Measurements from ENCODE around the gene LGALS1. TPM values are rescaled to one million over a fixed set of nuclear protein-coding genes. Genes with fewer than 3 reads are reported as not detected.
A peak's percentile ranks its signal among the peaks of the same experiment; 100 is the strongest.
"Not testable (repeated sequence)": the region's sequence is repeated elsewhere in the genome, so short reads cannot be mapped to it uniquely, and the experiment has no call there.

LGALS1 gene
- total RNA-seq, 1 experiment from 2014 or later: 3.2 TPM

DNA sequence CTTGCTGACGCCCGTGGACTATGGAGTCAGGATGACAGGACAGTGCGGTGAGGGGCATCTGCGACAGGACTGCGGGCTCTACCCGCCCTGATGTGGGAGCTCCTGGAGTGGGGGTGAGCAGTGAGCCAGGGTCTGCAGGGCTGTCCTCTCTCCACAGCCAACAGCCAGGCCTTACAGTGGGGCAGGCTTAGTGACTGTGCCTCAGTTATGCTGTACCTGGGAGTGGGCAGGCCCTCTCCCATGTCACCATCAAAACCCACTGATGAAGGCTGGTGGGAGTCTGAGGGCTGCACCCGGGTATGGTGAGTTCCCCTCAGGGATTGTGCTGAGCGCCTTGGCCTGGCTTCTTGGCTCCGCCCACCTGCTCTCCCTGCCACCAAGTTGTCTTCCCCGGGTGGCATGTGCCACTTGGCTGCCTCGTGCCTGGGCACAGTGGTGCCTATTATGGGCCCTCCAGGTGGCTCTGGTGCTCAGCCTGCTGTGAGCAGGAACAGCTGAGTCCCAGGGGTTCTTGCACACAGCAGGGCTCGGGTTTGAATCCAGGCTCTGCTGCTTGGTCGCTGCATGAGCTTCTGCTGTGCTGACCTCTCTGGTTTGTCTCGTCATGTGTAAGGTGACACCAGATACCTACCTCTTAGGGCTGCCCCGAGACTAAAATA, 17.3 kb downstream of the LGALS1 start:
- H3K4me1 ChIP-seq: peaks cover 5% of the 10 kb centered on the region; the same call in 1 of the 2 replicates
- ChIA-PET CTCF (no interaction called here), POLR2A (no interaction called here)
- Mint-ChIP-seq H3K27ac (ENCODE audit: unreplicated experiment) (no peak overlapping the region), H3K4me3 (ENCODE audit: unreplicated experiment) (no peak overlapping the region), H3K27me3 (ENCODE audit: insufficient read depth, unreplicated experiment) (no peaks in the 10 kb centered on the region), H3K36me3 (ENCODE audit: insufficient read depth, unreplicated experiment) (peaks cover 16% of the 10 kb centered on the region), H3K4me1 (ENCODE audit: low read depth, unreplicated experiment) (peaks cover 13% of the 10 kb centered on the region), H3K9me3 (ENCODE audit: unreplicated experiment) (no peaks in the 10 kb centered on the region)
- intact Hi-C loops (cut with micrococcal nuclease; ENCODE audit: unreplicated experiment): no loop called here
- DNase-seq: no peak
- peaks cover 4% of the 10 kb centered on the region; the same call in 1 of the 2 replicates for H3K36me3 ChIP-seq (ENCODE audit: control insufficient read depth, insufficient read depth, low read length)
- BruUV-seq (replicated peaks): no TSS peak
- no peaks in the 10 kb centered on the region for H3K9me3 ChIP-seq
- TF ChIP-seq, protein P1, sequence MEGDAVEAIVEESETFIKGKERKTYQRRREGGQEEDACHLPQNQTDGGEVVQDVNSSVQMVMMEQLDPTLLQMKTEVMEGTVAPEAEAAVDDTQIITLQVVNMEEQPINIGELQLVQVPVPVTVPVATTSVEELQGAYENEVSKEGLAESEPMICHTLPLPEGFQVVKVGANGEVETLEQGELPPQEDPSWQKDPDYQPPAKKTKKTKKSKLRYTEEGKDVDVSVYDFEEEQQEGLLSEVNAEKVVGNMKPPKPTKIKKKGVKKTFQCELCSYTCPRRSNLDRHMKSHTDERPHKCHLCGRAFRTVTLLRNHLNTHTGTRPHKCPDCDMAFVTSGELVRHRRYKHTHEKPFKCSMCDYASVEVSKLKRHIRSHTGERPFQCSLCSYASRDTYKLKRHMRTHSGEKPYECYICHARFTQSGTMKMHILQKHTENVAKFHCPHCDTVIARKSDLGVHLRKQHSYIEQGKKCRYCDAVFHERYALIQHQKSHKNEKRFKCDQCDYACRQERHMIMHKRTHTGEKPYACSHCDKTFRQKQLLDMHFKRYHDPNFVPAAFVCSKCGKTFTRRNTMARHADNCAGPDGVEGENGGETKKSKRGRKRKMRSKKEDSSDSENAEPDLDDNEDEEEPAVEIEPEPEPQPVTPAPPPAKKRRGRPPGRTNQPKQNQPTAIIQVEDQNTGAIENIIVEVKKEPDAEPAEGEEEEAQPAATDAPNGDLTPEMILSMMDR (IDR thresholded peaks at IDR 0.05; ENCODE audit: insufficient read depth in 1 of 2, low read depth in 1 of 2, low read length in 1 of 2, severe bottlenecking in 1 of 2, unreplicated experiment in 1 of 2): no peak
- no peaks in the 10 kb centered on the region for H3K27me3 ChIP-seq (replicated peaks; ENCODE audit: control insufficient read depth, insufficient read depth, low read length)
- no peak overlapping the region for H3K4me3 ChIP-seq (ENCODE audit: low read depth, low read length)

DNA sequence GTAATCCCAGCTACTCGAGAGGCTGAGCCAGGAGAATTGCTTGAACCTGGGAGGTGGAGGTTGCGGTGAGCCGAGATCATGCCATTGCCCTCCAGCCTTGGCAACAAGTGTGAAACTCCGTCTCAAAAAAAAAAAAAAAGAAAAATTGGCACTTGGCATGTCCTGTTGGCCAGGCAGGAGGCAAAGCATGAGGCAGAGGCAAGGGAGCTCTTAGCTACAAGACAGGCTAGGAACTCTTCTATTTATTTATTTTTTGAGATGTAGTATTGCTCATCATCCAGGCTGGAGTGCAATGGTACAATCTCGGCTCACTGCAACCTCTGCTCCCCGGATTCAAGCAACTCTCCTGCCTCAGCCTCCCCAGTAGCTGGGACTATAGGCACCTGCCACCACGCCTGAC, 18.7 kb downstream of the LGALS1 start:
- DNase-seq; H3K36me3 Mint-ChIP-seq (ENCODE audit: insufficient read depth, unreplicated experiment); H3K27me3 Mint-ChIP-seq (ENCODE audit: insufficient read depth, unreplicated experiment); BruUV-seq (replicated peaks); H3K27me3 ChIP-seq (replicated peaks; ENCODE audit: control insufficient read depth, insufficient read depth, low read length); H3K9me3 Mint-ChIP-seq (ENCODE audit: unreplicated experiment); H3K36me3 ChIP-seq (ENCODE audit: control insufficient read depth, insufficient read depth, low read length); H3K27ac Mint-ChIP-seq (ENCODE audit: unreplicated experiment); H3K4me3 Mint-ChIP-seq (ENCODE audit: unreplicated experiment); H3K4me3 ChIP-seq (ENCODE audit: low read depth, low read length); H3K4me1 ChIP-seq; intact Hi-C loops (cut with micrococcal nuclease; ENCODE audit: unreplicated experiment); H3K9me3 ChIP-seq: not testable (repeated sequence)
- peaks cover 13% of the 10 kb centered on the region for H3K4me1 Mint-ChIP-seq (ENCODE audit: low read depth, unreplicated experiment)
- POLR2A ChIA-PET: interaction anchor here (0.6 kb wide), 1 partner anchor 56 kb away, joined by 3 read pairs; no protein-coding TSS in a partner anchor
- CTCF ChIA-PET: interaction anchor here (2.8 kb wide), 1 partner anchor 12 kb away, joined by 10 read pairs; no protein-coding TSS in a partner anchor

- H3K4me3 ChIP-seq (ENCODE audit: low read depth, low read length); H3K4me1 ChIP-seq; POLR2A ChIA-PET; BruUV-seq (replicated peaks); H3K27me3 ChIP-seq (replicated peaks; ENCODE audit: control insufficient read depth, insufficient read depth, low read length); H3K36me3 ChIP-seq (ENCODE audit: control insufficient read depth, insufficient read depth, low read length); H3K27me3 Mint-ChIP-seq (ENCODE audit: insufficient read depth, unreplicated experiment); DNase-seq; H3K36me3 Mint-ChIP-seq (ENCODE audit: insufficient read depth, unreplicated experiment); H3K9me3 Mint-ChIP-seq (ENCODE audit: unreplicated experiment); H3K9me3 ChIP-seq: not testable (repeated sequence)
- H3K4me3 Mint-ChIP-seq (ENCODE audit: unreplicated experiment): peak overlapping the region; percentile 55
- peaks cover 13% of the 10 kb centered on the region for H3K4me1 Mint-ChIP-seq (ENCODE audit: low read depth, unreplicated experiment)
- peak overlapping the region; percentile 62 for H3K27ac Mint-ChIP-seq (ENCODE audit: unreplicated experiment)
- intact Hi-C loops (cut with micrococcal nuclease; ENCODE audit: unreplicated experiment): loop anchor here (1.0 to 2.0 kb wide), 3 partner anchors 10 to 53 kb away; partner anchors contain the start of gene NOL12
- CTCF ChIA-PET: interaction anchor here (0.6 to 3.1 kb wide), 4 partner anchors 9 to 53 kb away, joined by 5 to 24 read pairs (median 8); partner anchors contain the start of gene NOL12
These were observed 20.8 kb downstream of the LGALS1 start for GRCh38 chr22:37696260-37696656.

Data from Caco-2 (cell line).